HepG2 (cell line): ENCODE measurements around the gene ASTE1. TPM values are rescaled to one million over a fixed set of nuclear protein-coding genes. Genes with fewer than 3 reads are reported as not detected.

Experiments
- ARID5B ChIP-seq: IDR thresholded peaks from 2 replicates; pipeline ENCODE4 v1.4.0; 2020; ENCODE audit warnings: mild to moderate bottlenecking, missing genetic modification reagents
- NR1H2 ChIP-seq: sonication (generic); formaldehyde crosslinking; IDR thresholded peaks from 2 replicates; pipeline ENCODE4 v1.8.1; 2022; ENCODE audit warnings: low read depth, missing genetic modification reagents, borderline replicate concordance
- TBL1XR1 ChIP-seq: fragments of 150-350 bp; IDR thresholded peaks from 2 replicates; pipeline ENCODE4 v1.6.1; 2014; ENCODE audit warnings: borderline replicate concordance, low read length; ENCODE audit not compliant: partially characterized antibody
- polyA plus RNA-seq, 8 experiments: library from polyadenylated mRNA; depleted of rRNA in 3 of 8; stranded (reverse) in 7 of 8; unstranded in 1 of 8; fragments of >200 nt; fragmentation: Illumina TruSeq in 4 of 8; extraction: Trizol in 4 of 8; gene quantifications; 2 replicates each; pipeline versions ENCODE4 v1.2.1 to v1.2.3, GENCODE V29; 2011 to 2016; ENCODE audit warnings: low read depth in 4 of 8, missing spikeins in 1 of 8, mixed read lengths in 1 of 8; ENCODE audit not compliant: insufficient read depth in 1 of 8
- total RNA-seq, 5 experiments: library from RNA; depleted of rRNA; stranded (reverse); fragments of >200 nt; fragmentation: Illumina TruSeq; extraction: Trizol; gene quantifications; 2 replicates each; pipeline ENCODE4 v1.2.3, GENCODE V29; 2016; ENCODE audit warnings: low read depth in 1 of 5
- TF ChIP-seq, protein P1 (sequence below): IDR thresholded peaks from 2 replicates; pipeline ENCODE4 v1.6.1; 2016; ENCODE audit warnings: missing biosample characterization, missing genetic modification reagents, low read depth

The ASTE1 gene
- total and polyA plus RNA-seq, 2 of the 13 experiments (the other 11 are each of a cell fraction or from before 2014, with no cell fraction given): 4.0 to 7.9 TPM

- TF ChIP-seq, protein P1, sequence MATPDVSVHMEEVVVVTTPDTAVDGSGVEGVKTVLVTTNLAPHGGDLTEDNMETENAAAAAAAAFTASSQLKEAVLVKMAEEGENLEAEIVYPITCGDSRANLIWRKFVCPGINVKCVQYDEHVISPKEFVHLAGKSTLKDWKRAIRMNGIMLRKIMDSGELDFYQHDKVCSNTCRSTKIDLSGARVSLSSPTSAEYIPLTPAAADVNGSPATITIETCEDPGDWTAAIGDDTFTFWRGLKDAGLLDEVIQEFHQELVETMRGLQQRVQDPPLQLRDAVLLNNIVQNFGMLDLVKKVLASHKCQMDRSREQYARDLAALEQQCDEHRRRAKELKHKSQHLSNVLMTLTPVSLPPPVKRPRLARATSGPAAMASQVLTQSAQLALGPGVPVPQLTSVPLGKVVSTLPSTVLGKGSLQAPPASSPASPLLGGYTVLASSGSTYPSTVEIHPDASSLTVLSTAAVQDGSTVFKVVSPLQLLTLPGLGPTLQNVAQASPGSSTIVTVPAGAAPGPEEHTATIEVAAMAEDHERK (CRISPR knock-in tag): no peak
- TF ChIP-seq NR1H2 (CRISPR knock-in tag) (no peak), ARID5B (CRISPR knock-in tag) (peak; percentile 30; the same call in 1 of the 2 replicates), TBL1XR1 (no peak)
These were observed 62.7 kb downstream of the ASTE1 start (continued) for GRCh38 chr3:130963878-130964277.

Other genes starting within 250 kb of the ASTE1 start
- 35.4 and 37.6 TPM in 2 replicates for gene ATP2C1, start 132.7 kb downstream of the ASTE1 start, total RNA-seq (2016; rRNA removed; fragmentation: Illumina TruSeq; extraction: Trizol)
- 29.0 and 32.4 TPM in 2 replicates for gene ATP2C1, start 132.7 kb downstream of the ASTE1 start, polyA plus RNA-seq (2011; rRNA removed)
- gene NEK11, start 52 bp upstream of the ASTE1 start, total RNA-seq (2016; rRNA removed; fragmentation: Illumina TruSeq; extraction: Trizol): 2.2 and 2.4 TPM in 2 replicates
- gene NEK11, start 52 bp upstream of the ASTE1 start, polyA plus RNA-seq (2011; rRNA removed): 0.95 and 1.4 TPM in 2 replicates